Fibroblast of lung (primary cell): ENCODE measurements around the gene KRT85.

Experiments
- CTCF ChIP-seq, 2 donors: IDR thresholded peaks in 1 of 2; conservative IDR thresholded peaks in 1 of 2; 1 replicate in 1 of 2; 2 replicates in 1 of 2; pipeline ENCODE4 v1.5.1; 2011 to 2012; ENCODE audit warnings: low read length in 2 of 2, control low read depth in 1 of 2, inconsistent platforms in 1 of 2, low read depth in 1 of 2, mild to moderate bottlenecking in 1 of 2
- EZH2 ChIP-seq: IDR thresholded peaks from 2 replicates; pipeline ENCODE4 v1.5.1; 2012; ENCODE audit warnings: low read length, control low read depth, mild to moderate bottlenecking; ENCODE audit errors: missing control alignments

DNA sequence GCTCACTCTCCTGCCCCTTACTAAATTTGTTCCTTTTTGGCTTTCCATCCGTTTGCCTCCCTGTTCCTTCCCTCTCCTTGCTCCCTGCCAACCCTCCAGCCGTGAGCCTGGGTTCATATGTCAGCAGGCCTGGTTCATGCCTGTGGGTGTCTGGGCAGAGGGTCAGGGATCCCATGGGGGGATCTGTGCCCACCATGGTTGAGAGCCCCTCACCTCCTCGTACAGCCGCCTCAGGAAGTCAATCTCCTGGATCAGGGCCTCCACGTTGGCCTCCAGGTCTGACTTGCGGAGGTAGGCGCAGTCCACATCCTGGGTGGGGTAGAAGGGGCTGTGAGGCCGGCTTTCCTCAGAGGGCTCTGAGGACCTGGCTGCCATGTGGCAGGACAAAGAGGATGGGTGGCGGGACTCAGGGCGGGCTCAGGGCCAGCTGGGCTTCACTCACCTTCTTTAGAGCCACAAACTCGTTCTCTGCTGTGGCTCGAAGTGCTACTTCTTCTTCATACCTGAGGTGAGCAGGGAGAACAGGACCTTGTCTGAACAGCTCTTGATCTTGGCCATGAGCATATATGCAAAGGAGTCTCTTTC is 49.7 kb downstream of the KRT85 start:
- TF ChIP-seq CTCF (conservative IDR thresholded peaks at IDR 0.05 in 1 of 2, IDR thresholded peaks at IDR 0.05 in 1 of 2; ENCODE audit: low read depth in 1 of 2, low read length in 2 of 2): no peak
- no peak for TF ChIP-seq EZH2
